Measurements from ENCODE around the gene EMC6. TPM values are rescaled to one million over a fixed set of nuclear protein-coding genes. Genes with fewer than 3 reads are reported as not detected.
A peak's percentile ranks its signal among the peaks of the same experiment; 100 is the strongest.

Gene EMC6
- total RNA-seq, 1 donor from 2014 or later, result 33.1 TPM

GRCh38 chr17:3679531-3680126 lies 11.0 kb downstream of the EMC6 start:
- H3K4me3 Mint-ChIP-seq, result no peak overlapping the region
- no peaks in the 10 kb centered on the region for H3K36me3 Mint-ChIP-seq
- no peak for DNase-seq (ENCODE audit: low spot score in 2 of 2, unreplicated experiment in 2 of 2)
- no peaks in the 10 kb centered on the region for H3K9me3 Mint-ChIP-seq
- peaks cover 37% of the 10 kb centered on the region for H3K27me3 Mint-ChIP-seq (ENCODE audit: low read depth)
- H3K4me1 Mint-ChIP-seq, result no peaks in the 10 kb centered on the region
- no peak for TF ChIP-seq CTCF (IDR thresholded peaks at IDR 0.05; ENCODE audit: unreplicated experiment)
- H3K27ac Mint-ChIP-seq, result no peak overlapping the region

- H3K4me1 Mint-ChIP-seq, result no peaks in the 10 kb centered on the region
- peaks cover 35% of the 10 kb centered on the region for H3K27me3 Mint-ChIP-seq (ENCODE audit: low read depth)
- no peak overlapping the region for H3K4me3 Mint-ChIP-seq
- no peaks in the 10 kb centered on the region for H3K9me3 Mint-ChIP-seq
- no peak overlapping the region for H3K27ac Mint-ChIP-seq
- H3K36me3 Mint-ChIP-seq, result no peaks in the 10 kb centered on the region
- TF ChIP-seq CTCF (IDR thresholded peaks at IDR 0.05; ENCODE audit: unreplicated experiment), result no peak
- no peak for DNase-seq (ENCODE audit: low spot score in 2 of 2, unreplicated experiment in 2 of 2)
These were observed 12.4 kb downstream of the EMC6 start for GRCh38 chr17:3681057-3681456.

- H3K27me3 Mint-ChIP-seq (ENCODE audit: low read depth), result peaks cover 35% of the 10 kb centered on the region
- H3K27ac Mint-ChIP-seq, result no peak overlapping the region
- no peak for DNase-seq (ENCODE audit: low spot score in 2 of 2, unreplicated experiment in 2 of 2)
- H3K4me1 Mint-ChIP-seq, result no peaks in the 10 kb centered on the region
- no peaks in the 10 kb centered on the region for H3K36me3 Mint-ChIP-seq
- TF ChIP-seq CTCF (IDR thresholded peaks at IDR 0.05; ENCODE audit: unreplicated experiment), result no peak
- no peaks in the 10 kb centered on the region for H3K9me3 Mint-ChIP-seq
- H3K4me3 Mint-ChIP-seq, result no peak overlapping the region
These were observed 13.0 kb downstream of the EMC6 start for GRCh38 chr17:3681565-3681964.

- TF ChIP-seq CTCF (IDR thresholded peaks at IDR 0.05; ENCODE audit: unreplicated experiment), result no peak
- no peaks in the 10 kb centered on the region for H3K9me3 Mint-ChIP-seq
- H3K4me3 Mint-ChIP-seq, result no peak overlapping the region
- DNase-seq (ENCODE audit: low spot score in 2 of 2, unreplicated experiment in 2 of 2), result no peak
- no peaks in the 10 kb centered on the region for H3K4me1 Mint-ChIP-seq
- no peaks in the 10 kb centered on the region for H3K36me3 Mint-ChIP-seq
- no peak overlapping the region for H3K27ac Mint-ChIP-seq
- peaks cover 35% of the 10 kb centered on the region for H3K27me3 Mint-ChIP-seq (ENCODE audit: low read depth)
These were observed 13.4 kb downstream of the EMC6 start for GRCh38 chr17:3682033-3682432.

GRCh38 chr17:3683054-3683511 lies 14.5 kb downstream of the EMC6 start:
- TF ChIP-seq CTCF (IDR thresholded peaks at IDR 0.05; ENCODE audit: unreplicated experiment), result peak; percentile 60
- H3K27ac Mint-ChIP-seq, result no peak overlapping the region
- no peaks in the 10 kb centered on the region for H3K4me1 Mint-ChIP-seq
- H3K4me3 Mint-ChIP-seq, result no peak overlapping the region
- peaks cover 28% of the 10 kb centered on the region for H3K27me3 Mint-ChIP-seq (ENCODE audit: low read depth)
- no peak for DNase-seq (ENCODE audit: low spot score in 2 of 2, unreplicated experiment in 2 of 2)
- H3K9me3 Mint-ChIP-seq, result no peaks in the 10 kb centered on the region
- H3K36me3 Mint-ChIP-seq, result no peaks in the 10 kb centered on the region

- H3K9me3 Mint-ChIP-seq, result no peaks in the 10 kb centered on the region
- no peak for DNase-seq (ENCODE audit: low spot score in 2 of 2, unreplicated experiment in 2 of 2)
- H3K4me1 Mint-ChIP-seq, result no peaks in the 10 kb centered on the region
- TF ChIP-seq CTCF (IDR thresholded peaks at IDR 0.05; ENCODE audit: unreplicated experiment), result no peak
- no peak overlapping the region for H3K4me3 Mint-ChIP-seq
- H3K27me3 Mint-ChIP-seq (ENCODE audit: low read depth), result peaks cover 25% of the 10 kb centered on the region
- no peaks in the 10 kb centered on the region for H3K36me3 Mint-ChIP-seq
- H3K27ac Mint-ChIP-seq, result no peak overlapping the region
These were observed 16.6 kb downstream of the EMC6 start for GRCh38 chr17:3685174-3685573.

Measured in mesothelial cell of epicardium (in vitro differentiated cells).